ENCODE results near the gene TMEM204. TPM values are rescaled to one million over a fixed set of nuclear protein-coding genes. Genes with fewer than 3 reads are reported as not detected.

TMEM204 gene
- total and polyA plus RNA-seq, 9 donors: 6.5 to 35.5 (median 13.8) TPM

GRCh38 chr16:1601489-1601888 is 68.0 kb downstream of the TMEM204 start:
- no peak for DNase-seq
- no peaks in the 10 kb centered on the region for H3K9me3 ChIP-seq
- no peaks in the 10 kb centered on the region for H3K27me3 ChIP-seq
- no peak overlapping the region for H3K27ac ChIP-seq
- WGBS, 3 donors: 92 to 97% (median 95%) methylated on average over 6 of the region's 6 CpGs
- no peak for TF ChIP-seq POLR2A (IDR thresholded peaks at IDR 0.05)
- TF ChIP-seq EP300 (IDR thresholded peaks at IDR 0.05): no peak
- no peak for TF ChIP-seq CTCF (IDR thresholded peaks at IDR 0.05)
- no peak overlapping the region for H3K4me3 ChIP-seq
- H3K4me1 ChIP-seq (ENCODE audit: insufficient read depth): no peaks in the 10 kb centered on the region
- intact Hi-C loops (cut with DNase I): no loop called here
- H3K36me3 ChIP-seq: no peaks in the 10 kb centered on the region

GRCh38 chr16:1602285-1602684 is 68.8 kb downstream of the TMEM204 start:
- Histone ChIP-seq H3K4me1 (ENCODE audit: insufficient read depth) (no peaks in the 10 kb centered on the region), H3K36me3 (no peaks in the 10 kb centered on the region), H3K27me3 (no peaks in the 10 kb centered on the region), H3K27ac (no peak overlapping the region), H3K9me3 (no peaks in the 10 kb centered on the region), H3K4me3 (no peak overlapping the region)
- no peak for TF ChIP-seq EP300 (IDR thresholded peaks at IDR 0.05)
- TF ChIP-seq CTCF (IDR thresholded peaks at IDR 0.05): no peak
- TF ChIP-seq POLR2A (IDR thresholded peaks at IDR 0.05): no peak
- no peak for DNase-seq
- intact Hi-C loops (cut with DNase I): no loop called here
- WGBS, 3 donors: 79 to 90% (median 84%) methylated on average over 20 of the region's 20 CpGs

Other genes with a start within 250 kb of the TMEM204 start
- gene UBE2I, start 224.0 kb upstream of the TMEM204 start, total RNA-seq: 100 to 1,000 TPM in 5 of 7 donors, 10 to 100 TPM in 2; 63.9 to 180 (median 145) TPM
- gene UBE2I, start 224.0 kb upstream of the TMEM204 start, polyA plus RNA-seq: 100 to 1,000 TPM; 104 to 258 TPM
- gene BAIAP3, start 200.0 kb upstream of the TMEM204 start, total RNA-seq: 10 to 100 TPM in 1 of 7 donors, 1 to 10 TPM in 5, under 1 TPM in 1; 0.25 to 26.1 (median 2.6) TPM
- gene BAIAP3, start 200.0 kb upstream of the TMEM204 start, polyA plus RNA-seq: under 1 TPM; 0.25 to 0.63 TPM
- gene TSR3, start 181.8 kb upstream of the TMEM204 start, total RNA-seq: 10 to 100 TPM; 28.6 to 74.6 (median 41.5) TPM
- 10 to 100 TPM in 1 of 2 donors, 1 to 10 TPM in 1; 6.3 to 40.7 TPM for gene TSR3, start 181.8 kb upstream of the TMEM204 start, polyA plus RNA-seq
- gene GNPTG, start 181.7 kb upstream of the TMEM204 start, total RNA-seq: 10 to 100 TPM; 47.8 to 68.1 (median 55.4) TPM
- gene GNPTG, start 181.7 kb upstream of the TMEM204 start, polyA plus RNA-seq: 10 to 100 TPM; 26.0 to 67.8 TPM
- gene UNKL, start 119.0 kb upstream of the TMEM204 start, total RNA-seq: 10 to 100 TPM; 13.3 to 39.8 (median 32.5) TPM
- gene UNKL, start 119.0 kb upstream of the TMEM204 start, polyA plus RNA-seq: 10 to 100 TPM in 1 of 2 donors, 1 to 10 TPM in 1; 7.0 to 44.8 TPM
- 10 to 100 TPM; 10.1 to 18.6 (median 15.8) TPM for gene UQCC4, start 112.9 kb upstream of the TMEM204 start, total RNA-seq
- 10 to 100 TPM in 1 of 2 donors, 1 to 10 TPM in 1; 4.0 to 17.5 TPM for gene UQCC4, start 112.9 kb upstream of the TMEM204 start, polyA plus RNA-seq
- gene PERCC1, start 102.6 kb upstream of the TMEM204 start, total RNA-seq: under 1 TPM in 1 of 7 donors, not detected in 6; 0.62 TPM
- under 1 TPM in 1 of 2 donors, not detected in 1; 0.08 TPM for gene PERCC1, start 102.6 kb upstream of the TMEM204 start, polyA plus RNA-seq
- 1 to 10 TPM; 1.3 to 3.5 (median 2.0) TPM for gene CCDC154, start 89.1 kb upstream of the TMEM204 start, total RNA-seq
- 1 to 10 TPM in 1 of 2 donors, not detected in 1; 1.1 TPM for gene CCDC154, start 89.1 kb upstream of the TMEM204 start, polyA plus RNA-seq
- gene CLCN7, start 58.6 kb upstream of the TMEM204 start, total RNA-seq: 10 to 100 TPM; 28.4 to 70.9 (median 62.8) TPM
- gene CLCN7, start 58.6 kb upstream of the TMEM204 start, polyA plus RNA-seq: 10 to 100 TPM; 16.3 to 31.0 TPM
- gene PTX4, start 44.7 kb upstream of the TMEM204 start, total RNA-seq: under 1 TPM in 2 of 7 donors, not detected in 5; 0.15 to 0.40 TPM
- under 1 TPM in 1 of 2 donors, not detected in 1; 0.05 TPM for gene PTX4, start 44.7 kb upstream of the TMEM204 start, polyA plus RNA-seq
- gene TELO2, start 40.3 kb upstream of the TMEM204 start, total RNA-seq: 10 to 100 TPM in 6 of 7 donors, 1 to 10 TPM in 1; 9.9 to 36.8 (median 32.8) TPM
- 10 to 100 TPM in 1 of 2 donors, under 1 TPM in 1; 0.27 to 31.7 TPM for gene TELO2, start 40.3 kb upstream of the TMEM204 start, polyA plus RNA-seq
- 10 to 100 TPM; 20.7 to 43.1 (median 30.5) TPM for gene IFT140, start 78.4 kb downstream of the TMEM204 start, total RNA-seq
- 10 to 100 TPM in 1 of 2 donors, 1 to 10 TPM in 1; 8.8 to 20.3 TPM for gene IFT140, start 78.4 kb downstream of the TMEM204 start, polyA plus RNA-seq
- gene CRAMP1, start 78.7 kb downstream of the TMEM204 start, total RNA-seq: 10 to 100 TPM in 5 of 7 donors, 1 to 10 TPM in 2; 7.4 to 21.0 (median 20.2) TPM
- gene CRAMP1, start 78.7 kb downstream of the TMEM204 start, polyA plus RNA-seq: 10 to 100 TPM in 1 of 2 donors, 1 to 10 TPM in 1; 6.9 to 11.2 TPM
- 10 to 100 TPM; 14.4 to 51.8 (median 44.1) TPM for gene JPT2, start 144.6 kb downstream of the TMEM204 start, total RNA-seq
- 10 to 100 TPM; 22.3 to 44.9 TPM for gene JPT2, start 144.6 kb downstream of the TMEM204 start, polyA plus RNA-seq
- gene MAPK8IP3, start 172.5 kb downstream of the TMEM204 start, total RNA-seq: 100 to 1,000 TPM in 1 of 7 donors, 10 to 100 TPM in 6; 50.3 to 117 (median 75.5) TPM
- gene MAPK8IP3, start 172.5 kb downstream of the TMEM204 start, polyA plus RNA-seq: 10 to 100 TPM in 1 of 2 donors, 1 to 10 TPM in 1; 7.0 to 60.8 TPM
- gene NME3, start 237.9 kb downstream of the TMEM204 start, total RNA-seq: 100 to 1,000 TPM in 1 of 7 donors, 10 to 100 TPM in 6; 68.6 to 129 (median 86.8) TPM
- gene NME3, start 237.9 kb downstream of the TMEM204 start, polyA plus RNA-seq: 100 to 1,000 TPM in 1 of 2 donors, not detected in 1; 128 TPM
- gene EME2, start 239.1 kb downstream of the TMEM204 start, total RNA-seq: 10 to 100 TPM in 6 of 7 donors, 1 to 10 TPM in 1; 6.2 to 19.2 (median 16.1) TPM
- 1 to 10 TPM in 1 of 2 donors, under 1 TPM in 1; 0.83 to 4.6 TPM for gene EME2, start 239.1 kb downstream of the TMEM204 start, polyA plus RNA-seq
- 10 to 100 TPM; 47.5 to 79.4 (median 53.6) TPM for gene MRPS34, start 239.5 kb downstream of the TMEM204 start, total RNA-seq
- gene MRPS34, start 239.5 kb downstream of the TMEM204 start, polyA plus RNA-seq: 10 to 100 TPM; 31.8 to 61.4 TPM
- 10 to 100 TPM; 34.9 to 98.5 (median 57.6) TPM for gene SPSB3, start 248.9 kb downstream of the TMEM204 start, total RNA-seq
- 100 to 1,000 TPM in 1 of 2 donors, 1 to 10 TPM in 1; 2.4 to 138 TPM for gene SPSB3, start 248.9 kb downstream of the TMEM204 start, polyA plus RNA-seq
- gene NUBP2, start 249.3 kb downstream of the TMEM204 start, total RNA-seq: 10 to 100 TPM; 42.8 to 72.0 (median 52.3) TPM
- 10 to 100 TPM in 1 of 2 donors, under 1 TPM in 1; 0.50 to 76.5 TPM for gene NUBP2, start 249.3 kb downstream of the TMEM204 start, polyA plus RNA-seq

All from ovary (tissue), 9 donors.